Epithelial cell of esophagus (primary cell): ENCODE data around the gene SMCHD1.

Source experiments
- DNase-seq: peaks from one replicate; pipeline ENCODE4 v3.0.0; 2010; ENCODE audit warnings: low read depth
- H3K4me3 ChIP-seq: 2 replicates; pipeline ENCODE4 v1.5.1; 2011; ENCODE audit warnings: mild to moderate bottlenecking, low read length, control low read depth
- CTCF ChIP-seq: IDR thresholded peaks from 2 replicates; pipeline ENCODE4 v1.5.1; 2011; ENCODE audit warnings: low read depth, mild to moderate bottlenecking, low read length, control low read depth, inconsistent platforms; ENCODE audit not compliant: insufficient read depth; ENCODE audit errors: missing control alignments

The SMCHD1 gene

GRCh38 chr18:2843146-2843545 lies 187.6 kb downstream of the SMCHD1 start:
- no peak for TF ChIP-seq CTCF
- DNase-seq = no peak
- no peak overlapping the region for H3K4me3 ChIP-seq

GRCh38 chr18:2845172-2845571 lies 189.6 kb downstream of the SMCHD1 start:
- DNase-seq = no peak
- TF ChIP-seq CTCF = no peak
- H3K4me3 ChIP-seq = no peak overlapping the region

- DNase-seq = peak; percentile 26
- TF ChIP-seq CTCF = no peak
- H3K4me3 ChIP-seq = peak within 1 kb of the TSS; percentile 9
Observed at GRCh38 chr18:2846636-2847316, 191.2 kb downstream of the SMCHD1 start, which contains the start of gene EMILIN2. EMILIN2 (plus strand) TSS chr18:2847006; CDS start chr18:2847189, 183 bp downstream.

GRCh38 chr18:2847317-2848246 lies 192.1 kb downstream of the SMCHD1 start:
- no peak for TF ChIP-seq CTCF
- no peak overlapping the region for H3K4me3 ChIP-seq
- no peak for DNase-seq

GRCh38 chr18:2848247-2849246 lies 193.0 kb downstream of the SMCHD1 start:
- no peak for TF ChIP-seq CTCF
- no peak overlapping the region for H3K4me3 ChIP-seq
- no peak for DNase-seq

GRCh38 chr18:2850816-2851215 lies 195.3 kb downstream of the SMCHD1 start:
- DNase-seq = peak; percentile 35
- H3K4me3 ChIP-seq = no peak overlapping the region
- no peak for TF ChIP-seq CTCF
